GM12878 (cell line): Measurements from ENCODE around the gene RENBP. TPM values are rescaled to one million over a fixed set of nuclear protein-coding genes. Genes with fewer than 3 reads are reported as not detected.

ENCODE experiments used
- ATAC-seq: fragments of 200-7000 bp; cut with Tn5 transposase; 3 replicates; pipeline ENCODE4 v1.9.1; 2020; ENCODE audit warnings: mild to moderate bottlenecking, moderate library complexity
- BruUV-seq: library from RNA; stranded (reverse); fragments of 400-500 nt; replicated peaks from 2 replicates; lab custom pipeline; 2021; lab: Mats Ljungman, UMichigan
- CTCF ChIA-PET: fragments of 300-600 bp; sonication (Branson Sonifier 250); formaldehyde crosslinking; extraction: SDS; loops from one replicate; lab custom pipeline; 2021; ENCODE audit warnings: inconsistent platforms; lab: Yijun Ruan, JAX
- POLR2A ChIA-PET: fragments of 350-600 bp; formaldehyde crosslinking; extraction: SDS; loops from one replicate; lab custom pipeline; 2021; ENCODE audit warnings: inconsistent platforms; lab: Charles Lee
- RAD21 ChIA-PET: fragments of 300-600 bp; sonication (Branson Sonifier 250); formaldehyde crosslinking; loops from one replicate; lab custom pipeline; 2023; ENCODE audit warnings: antibody characterized with exemption; ENCODE audit not compliant: unreplicated experiment; lab: Charles Lee
- SMC1A ChIA-PET: fragments of 300-600 bp; sonication (Branson Sonifier 250); formaldehyde crosslinking; loops from one replicate; lab custom pipeline; 2023; ENCODE audit not compliant: unreplicated experiment, uncharacterized antibody; lab: Charles Lee
- DNase-seq: peaks from one replicate; pipeline ENCODE4 v3.0.0-alpha.2; 2011; ENCODE audit warnings: low read depth, low spot score
- FAIRE-seq: peaks from 3 replicates; lab custom pipeline; 2011; peaks lifted over from hg19 to GRCh38; lab: Jason Lieb, UNC
- H2AFZ ChIP-seq: 2 replicates; pipeline ENCODE4 v1.6.0; 2011; ENCODE audit warnings: low read depth, low read length, control low read depth; ENCODE audit not compliant: control insufficient read depth
- H3K27ac ChIP-seq: 2 replicates; pipeline ENCODE4 v1.5.1; 2011; ENCODE audit warnings: control low read depth; ENCODE audit not compliant: control insufficient read depth, insufficient read depth
- H3K27me3 ChIP-seq, 2 experiments: replicated peaks in 1 of 2; 2 replicates each; pipeline versions ENCODE4 v1.6.0 to v1.6.1; 2011; ENCODE audit warnings: low read length in 1 of 2; ENCODE audit not compliant: control insufficient read depth in 2 of 2, insufficient read depth in 2 of 2
- H3K36me3 ChIP-seq, 2 experiments: 2 replicates each; pipeline ENCODE4 v1.5.1; 2011; ENCODE audit warnings: low read length in 1 of 2; ENCODE audit not compliant: control insufficient read depth in 2 of 2, insufficient read depth in 2 of 2
- H3K4me1 ChIP-seq: 2 replicates; pipeline ENCODE4 v1.6.1; 2011; ENCODE audit warnings: mild to moderate bottlenecking, low read length, moderate library complexity, mixed read lengths; ENCODE audit not compliant: control insufficient read depth, insufficient read depth
- H3K4me2 ChIP-seq: 2 replicates; pipeline ENCODE4 v1.6.0; 2011; ENCODE audit warnings: control low read depth; ENCODE audit not compliant: control insufficient read depth, insufficient read depth
- H3K4me3 ChIP-seq: fragments of 200-600 bp; sonication (generic); 2 replicates; pipeline ENCODE4 v1.5.1; 2016
- H3K79me2 ChIP-seq: 2 replicates; pipeline ENCODE4 v1.6.0; 2011; ENCODE audit warnings: low read length; ENCODE audit not compliant: control insufficient read depth, insufficient read depth
- H3K9ac ChIP-seq: 2 replicates; pipeline ENCODE4 v1.8.0; 2011; ENCODE audit warnings: low read length, control low read depth, mixed read lengths; ENCODE audit not compliant: control insufficient read depth, insufficient read depth
- H3K9me3 ChIP-seq: replicated peaks from 3 replicates; pipeline ENCODE4 v1.5.1; 2011; ENCODE audit warnings: mild to moderate bottlenecking, low read length; ENCODE audit not compliant: control insufficient read depth, insufficient read depth
- H4K20me1 ChIP-seq: 2 replicates; pipeline ENCODE4 v1.6.0; 2011; ENCODE audit not compliant: control insufficient read depth, insufficient read depth
- ATF3 ChIP-seq: IDR thresholded peaks from 2 replicates; pipeline ENCODE4 v1.6.1; 2011; ENCODE audit warnings: low read depth, mild to moderate bottlenecking, low read length, moderate library complexity, borderline replicate concordance; ENCODE audit errors: extremely low read depth
- E4F1 ChIP-seq: fragments of 450-650 bp; IDR thresholded peaks from 2 replicates; pipeline ENCODE4 v1.6.1; 2018; ENCODE audit warnings: borderline replicate concordance, mild to moderate bottlenecking; ENCODE audit not compliant: partially characterized antibody
- IKZF1 ChIP-seq: fragments of 450-650 bp; conservative IDR thresholded peaks from 2 replicates; pipeline ENCODE4 v1.6.1; 2017; ENCODE audit warnings: antibody characterized with exemption, mild to moderate bottlenecking
- IKZF2 ChIP-seq, 2 experiments: fragments of 450-650 bp; IDR thresholded peaks; 2 replicates each; pipeline ENCODE4 v1.6.1; 2017; ENCODE audit warnings: mild to moderate bottlenecking in 2 of 2, moderate library complexity in 2 of 2
- MEF2B ChIP-seq: fragments of 450-650 bp; IDR thresholded peaks from 2 replicates; pipeline ENCODE4 v1.6.1; 2018; ENCODE audit warnings: mild to moderate bottlenecking, moderate library complexity; ENCODE audit not compliant: partially characterized antibody, poor library complexity, severe bottlenecking
- MTA2 ChIP-seq: fragments of 450-650 bp; IDR thresholded peaks from 2 replicates; pipeline ENCODE4 v1.6.1; 2016; ENCODE audit warnings: low read depth, mild to moderate bottlenecking, moderate library complexity
- MTA3 ChIP-seq: IDR thresholded peaks from 2 replicates; pipeline ENCODE4 v1.6.1; 2012; ENCODE audit warnings: low read length, inconsistent platforms, borderline replicate concordance
- MXI1 ChIP-seq: fragments of 150-350 bp; IDR thresholded peaks from 2 replicates; pipeline ENCODE4 v1.6.1; 2011; ENCODE audit warnings: low read depth, mild to moderate bottlenecking, inconsistent platforms, low read length, improper control_type of control experiment
- NFXL1 ChIP-seq: fragments of 450-650 bp; IDR thresholded peaks from 2 replicates; pipeline ENCODE4 v1.6.1; 2017; ENCODE audit warnings: antibody characterized with exemption, mild to moderate bottlenecking, borderline replicate concordance
- RAD21 ChIP-seq: IDR thresholded peaks from 2 replicates; pipeline ENCODE4 v1.6.1; 2011; ENCODE audit warnings: mild to moderate bottlenecking, low read depth, low read length, moderate library complexity; ENCODE audit not compliant: insufficient read depth
- RB1 ChIP-seq: fragments of 450-650 bp; formaldehyde crosslinking; IDR thresholded peaks from 2 replicates; pipeline ENCODE4 v1.6.1; 2017; ENCODE audit warnings: mild to moderate bottlenecking, borderline replicate concordance
- STAT3 ChIP-seq: IDR thresholded peaks from 2 replicates; pipeline ENCODE4 v1.6.1; 2011; ENCODE audit warnings: low read depth, low read length, improper control_type of control experiment
- TBL1XR1 ChIP-seq: IDR thresholded peaks from 2 replicates; pipeline ENCODE4 v1.6.1; 2012; ENCODE audit warnings: low read depth, low read length, improper control_type of control experiment
- USF2 ChIP-seq: IDR thresholded peaks from 2 replicates; pipeline ENCODE4 v1.6.1; 2011; ENCODE audit warnings: low read depth, low read length, improper control_type of control experiment, borderline replicate concordance
- YY1 ChIP-seq: IDR thresholded peaks from 2 replicates; pipeline ENCODE4 v1.6.1; 2011; ENCODE audit warnings: low read depth, mild to moderate bottlenecking, low read length
- WGBS: methylation state at CpG from one replicate; pipeline ENCODE4 v1.1.6; 2016; ENCODE audit warnings: low lambda C conversion rate; ENCODE audit not compliant: insufficient replicate concordance, insufficient coverage; ENCODE audit errors: missing lambda C conversion rate; 5-methylcytosine and 5-hydroxymethylcytosine counted together
- in situ Hi-C: fragments of 300-500 bp; cut with MboI; formaldehyde crosslinking; loops from 9 replicates; pipeline ENCODE4 v1.14.3; 2018; ENCODE audit warnings: mixed read lengths
- intact Hi-C: fragments of 100-400 bp; cut with micrococcal nuclease; formaldehyde crosslinking; loops from one replicate; pipeline ENCODE4 v1.14.2; 2022; ENCODE audit not compliant: unreplicated experiment
- polyA plus RNA-seq, 11 experiments: library from polyadenylated mRNA; depleted of rRNA in 4 of 11; unstranded in 6 of 11; stranded (reverse) in 5 of 11; fragments of >200 nt; fragmentation: Nextera tagmentation in 4 of 11; fragmentation: Illumina TruSeq in 1 of 11; extraction: Ambion mirVana in 4 of 11; extraction: Trizol in 1 of 11; gene quantifications; 1 replicate in 1 of 11; 2 replicates in 10 of 11; pipeline versions ENCODE4 v1.2.1 to v1.2.3, GENCODE V29; 2011 to 2016; ENCODE audit warnings: inconsistent platforms in 2 of 11, missing spikeins in 2 of 11, low read depth in 1 of 11
- total RNA-seq, 4 experiments: library from RNA; depleted of rRNA in 3 of 4; stranded (reverse); fragments of >200 nt in 3 of 4; fragmentation: Illumina TruSeq in 1 of 4; extraction: Trizol in 1 of 4; gene quantifications; 2 replicates each; pipeline versions ENCODE4 v1.2.1 to v1.2.3, GENCODE V29; 2013 to 2021
- TF ChIP-seq, protein P1 (sequence below), 3 experiments: IDR thresholded peaks in 2 of 3; conservative IDR thresholded peaks in 1 of 3; 2 replicates each; pipeline ENCODE4 v1.5.1; 2011; ENCODE audit warnings: low read depth in 3 of 3, low read length in 3 of 3, mild to moderate bottlenecking in 3 of 3, control low read depth in 2 of 3, moderate library complexity in 2 of 3, inconsistent platforms in 1 of 3, mixed read lengths in 1 of 3; ENCODE audit not compliant: control insufficient read depth in 2 of 3, insufficient read depth in 1 of 3; ENCODE audit errors: extremely low read depth in 1 of 3

RENBP gene
- total and polyA plus RNA-seq, 10 of the 15 experiments (the other 5 are each of a cell fraction or from before 2014, with no cell fraction given): 0.36 to 4.9 (median 1.8) TPM; not detected in 3

GRCh38 chrX:153924149-153924861, 20.1 kb downstream of the RENBP start:
- no TSS peak for BruUV-seq
- POLR2A ChIA-PET: interaction anchor here (0.9 to 5.8 kb wide), 6 partner anchors 10 to 96 kb away, joined by 3 to 68 read pairs (median 5); partner anchors contain the start of genes HCFC1, IRAK1, NAA10 and RENBP
- no peak for TF ChIP-seq MXI1
- no peak for TF ChIP-seq NFXL1
- no peak for TF ChIP-seq MTA2
- no peak for TF ChIP-seq E4F1
- TF ChIP-seq IKZF1: 0 out of 2 replicates have a peak, but pooled peaks have one; percentile 41
- TF ChIP-seq ATF3: no peak
- peak; percentile 98 for TF ChIP-seq MEF2B
- TF ChIP-seq TBL1XR1: no peak
- 0 out of 4 replicates have a peak, but pooled peaks of 1 of the 2 experiments have one; percentile 14 for TF ChIP-seq IKZF2 (IDR thresholded peaks at IDR 0.05)
- TF ChIP-seq STAT3: no peak
- no peak for TF ChIP-seq MTA3
- TF ChIP-seq RB1: no peak
- peak; percentile 39; the same call in 1 of the 2 replicates for TF ChIP-seq RAD21
- TF ChIP-seq, protein P1, sequence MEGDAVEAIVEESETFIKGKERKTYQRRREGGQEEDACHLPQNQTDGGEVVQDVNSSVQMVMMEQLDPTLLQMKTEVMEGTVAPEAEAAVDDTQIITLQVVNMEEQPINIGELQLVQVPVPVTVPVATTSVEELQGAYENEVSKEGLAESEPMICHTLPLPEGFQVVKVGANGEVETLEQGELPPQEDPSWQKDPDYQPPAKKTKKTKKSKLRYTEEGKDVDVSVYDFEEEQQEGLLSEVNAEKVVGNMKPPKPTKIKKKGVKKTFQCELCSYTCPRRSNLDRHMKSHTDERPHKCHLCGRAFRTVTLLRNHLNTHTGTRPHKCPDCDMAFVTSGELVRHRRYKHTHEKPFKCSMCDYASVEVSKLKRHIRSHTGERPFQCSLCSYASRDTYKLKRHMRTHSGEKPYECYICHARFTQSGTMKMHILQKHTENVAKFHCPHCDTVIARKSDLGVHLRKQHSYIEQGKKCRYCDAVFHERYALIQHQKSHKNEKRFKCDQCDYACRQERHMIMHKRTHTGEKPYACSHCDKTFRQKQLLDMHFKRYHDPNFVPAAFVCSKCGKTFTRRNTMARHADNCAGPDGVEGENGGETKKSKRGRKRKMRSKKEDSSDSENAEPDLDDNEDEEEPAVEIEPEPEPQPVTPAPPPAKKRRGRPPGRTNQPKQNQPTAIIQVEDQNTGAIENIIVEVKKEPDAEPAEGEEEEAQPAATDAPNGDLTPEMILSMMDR (IDR thresholded peaks at IDR 0.05 in 2 of 3, conservative IDR thresholded peaks at IDR 0.05 in 1 of 3; ENCODE audit: control insufficient read depth in 2 of 3, extremely low read depth in 1 of 3, insufficient read depth in 1 of 3, low read depth in 3 of 3, low read length in 3 of 3): peak; percentile 29 to 60 (median 32); a peak in 3 of 6 replicates
- peak; percentile 27; the same call in 1 of the 2 replicates for TF ChIP-seq YY1
- no peak for TF ChIP-seq USF2

More at GRCh38 chrX:153924149-153924861, 20.1 kb downstream of the RENBP start:
- in situ Hi-C loops: loop anchor here (10.0 kb wide), 1 partner anchor 60 kb away; no protein-coding TSS in a partner anchor
- H3K36me3 ChIP-seq: no peaks in the 10 kb centered on the region
- peak overlapping the region; percentile 93 for H3K4me2 ChIP-seq
- H3K9ac ChIP-seq: peak overlapping the region; percentile 97
- H3K4me1 ChIP-seq: peaks cover 9% of the 10 kb centered on the region; the same call in 1 of the 2 replicates
- DNase-seq: no peak
- H3K79me2 ChIP-seq: peaks cover 38% of the 10 kb centered on the region
- peak overlapping the region; percentile 74 for H3K4me3 ChIP-seq
- H3K27me3 ChIP-seq: no peaks in the 10 kb centered on the region
- H3K9me3 ChIP-seq: no peaks in the 10 kb centered on the region; the same call in 2 of the 3 replicates
- intact Hi-C loops: loop anchor here (1.0 kb wide), 1 partner anchor 23 kb away; no protein-coding TSS in a partner anchor
- ChIA-PET RAD21 (interaction anchor here (1.0 to 6.2 kb wide), 11 partner anchors 10 to 130 kb away, joined by 3 to 59 read pairs (median 5); partner anchors contain the start of genes HCFC1, IDH3G, NAA10 and RENBP), CTCF (interaction anchor here (1.2 to 8.7 kb wide), 14 partner anchors 10 to 162 kb away, joined by 3 to 172 read pairs (median 4); partner anchors contain the start of genes IDH3G, NAA10, RENBP and SSR4), SMC1A (interaction anchor here (0.7 to 5.5 kb wide), 6 partner anchors 11 to 44 kb away, joined by 3 to 61 read pairs (median 4); partner anchors contain the start of gene NAA10)
- ATAC-seq: 0 out of 3 replicates have a peak, but pooled peaks have one; percentile 1
- no peak for FAIRE-seq
- no peaks in the 10 kb centered on the region for H4K20me1 ChIP-seq
- H3K27ac ChIP-seq: peak overlapping the region; percentile 98
- no peak overlapping the region; the same call in 1 of the 2 replicates for H2AFZ ChIP-seq
- 25% methylated on average over 14 of the region's 14 CpGs for WGBS
